BE2C (cell line): ENCODE results near the gene MMP20. TPM values are rescaled to one million over a fixed set of nuclear protein-coding genes. Genes with fewer than 3 reads are reported as not detected.

Experiments
- DNase-seq: peaks from one replicate; pipeline ENCODE4 v3.0.0-alpha.2; 2020
- H3K27me3 ChIP-seq: fragments of 250-450 bp; sonication (Bioruptor Pico); 2 replicates; pipeline ENCODE4 v1.5.1; 2020; ENCODE audit warnings: mild to moderate bottlenecking
- H3K36me3 ChIP-seq: fragments of 250-450 bp; sonication (Bioruptor Pico); 2 replicates; pipeline ENCODE4 v1.5.1; 2020; ENCODE audit warnings: mild to moderate bottlenecking
- H3K4me1 ChIP-seq: fragments of 250-450 bp; sonication (Bioruptor Pico); 2 replicates; pipeline ENCODE4 v1.5.1; 2020
- H3K4me3 ChIP-seq: 2 replicates; pipeline ENCODE4 v1.5.1; 2011; ENCODE audit warnings: low read depth, low read length
- H3K9me3 ChIP-seq: fragments of 250-450 bp; sonication (Bioruptor Pico); 2 replicates; pipeline ENCODE4 v1.5.1; 2020
- CTCF ChIP-seq: IDR thresholded peaks from 2 replicates; pipeline ENCODE4 v1.5.1; 2012; ENCODE audit warnings: mild to moderate bottlenecking, low read depth, low read length
- polyA plus RNA-seq: library from polyadenylated mRNA; unstranded; fragments of >200 nt; gene quantifications from one replicate; pipeline ENCODE4 v1.2.1, GENCODE V29; 2012; ENCODE audit warnings: low read depth, missing spikeins; ENCODE audit not compliant: insufficient read length, insufficient read depth

Gene MMP20
- not detected for polyA plus RNA-seq

DNA sequence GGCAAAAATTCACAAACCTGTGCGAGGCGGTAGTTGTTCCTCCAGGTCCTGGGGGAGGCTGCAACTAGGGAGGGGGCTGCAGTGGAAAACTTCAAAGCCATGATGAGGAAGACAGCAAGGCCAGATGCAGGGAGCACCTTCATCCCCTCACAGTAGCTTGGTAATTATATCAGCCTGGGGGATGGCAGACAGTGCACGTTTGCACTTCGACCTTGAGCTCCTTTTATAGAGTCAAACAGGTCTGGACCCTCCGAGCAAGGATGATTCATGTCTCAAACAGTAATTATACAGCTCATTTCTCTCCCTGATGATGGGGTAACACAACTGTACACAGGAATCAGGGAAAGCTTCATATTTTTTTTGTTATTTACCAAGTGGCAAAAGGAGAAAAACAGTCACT, at the start of gene MMP20:
TSS of gene MMP20 (minus strand) at position 156 of the 400 bp plus-strand sequence. CDS start at position 143, 13 bp downstream.
- no peak for TF ChIP-seq CTCF
- H3K27me3 ChIP-seq, result peaks cover 3% of the 10 kb centered on the region; the same call in 1 of the 2 replicates
- H3K36me3 ChIP-seq, result no peaks in the 10 kb centered on the region
- no peaks in the 10 kb centered on the region for H3K9me3 ChIP-seq
- H3K4me3 ChIP-seq, result no peak within 1 kb of the TSS
- DNase-seq, result no peak
- H3K4me1 ChIP-seq, result no peaks in the 10 kb centered on the region

- Histone ChIP-seq H3K36me3 (no peaks in the 10 kb centered on the region), H3K4me1 (no peaks in the 10 kb centered on the region), H3K4me3 (no peak overlapping the region), H3K9me3 (no peaks in the 10 kb centered on the region), H3K27me3 (no peaks in the 10 kb centered on the region)
- no peak for TF ChIP-seq CTCF
- no peak for DNase-seq
Measured at GRCh38 chr11:102669664-102670063, 44.5 kb upstream of the MMP20 start.

DNA sequence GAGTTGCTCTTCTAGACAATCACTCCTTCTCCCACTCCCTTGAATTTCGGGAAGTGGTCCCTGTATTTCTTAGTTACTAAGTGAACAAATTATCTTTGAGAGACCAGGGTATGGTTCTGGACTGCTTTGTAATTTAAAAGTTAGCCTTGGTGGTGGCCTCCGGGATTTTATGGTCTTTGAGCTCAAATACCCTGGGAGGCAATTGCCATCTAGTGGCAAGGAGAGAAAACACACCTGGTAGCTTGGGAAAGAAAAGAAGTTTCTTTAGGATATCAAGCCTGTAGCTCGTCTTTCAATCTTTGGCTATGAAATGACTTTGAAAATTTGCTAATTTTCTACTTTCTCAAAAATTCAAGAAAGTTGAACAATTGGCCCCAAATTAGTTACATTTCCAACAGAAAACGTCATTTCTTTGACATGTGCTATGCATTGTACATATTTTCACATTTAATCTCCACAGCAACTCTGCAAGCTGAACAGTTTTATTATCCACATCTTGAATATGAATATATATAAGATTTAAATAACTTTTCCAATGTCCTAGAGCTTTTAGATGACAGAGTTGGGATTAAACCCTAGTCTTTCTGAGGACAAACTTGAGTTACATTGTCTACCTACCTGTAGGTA, 41.3 kb upstream of the MMP20 start:
- Histone ChIP-seq H3K36me3 (no peaks in the 10 kb centered on the region), H3K27me3 (no peaks in the 10 kb centered on the region; the same call in 1 of the 2 replicates)
- peak; percentile 30 for DNase-seq

DNA sequence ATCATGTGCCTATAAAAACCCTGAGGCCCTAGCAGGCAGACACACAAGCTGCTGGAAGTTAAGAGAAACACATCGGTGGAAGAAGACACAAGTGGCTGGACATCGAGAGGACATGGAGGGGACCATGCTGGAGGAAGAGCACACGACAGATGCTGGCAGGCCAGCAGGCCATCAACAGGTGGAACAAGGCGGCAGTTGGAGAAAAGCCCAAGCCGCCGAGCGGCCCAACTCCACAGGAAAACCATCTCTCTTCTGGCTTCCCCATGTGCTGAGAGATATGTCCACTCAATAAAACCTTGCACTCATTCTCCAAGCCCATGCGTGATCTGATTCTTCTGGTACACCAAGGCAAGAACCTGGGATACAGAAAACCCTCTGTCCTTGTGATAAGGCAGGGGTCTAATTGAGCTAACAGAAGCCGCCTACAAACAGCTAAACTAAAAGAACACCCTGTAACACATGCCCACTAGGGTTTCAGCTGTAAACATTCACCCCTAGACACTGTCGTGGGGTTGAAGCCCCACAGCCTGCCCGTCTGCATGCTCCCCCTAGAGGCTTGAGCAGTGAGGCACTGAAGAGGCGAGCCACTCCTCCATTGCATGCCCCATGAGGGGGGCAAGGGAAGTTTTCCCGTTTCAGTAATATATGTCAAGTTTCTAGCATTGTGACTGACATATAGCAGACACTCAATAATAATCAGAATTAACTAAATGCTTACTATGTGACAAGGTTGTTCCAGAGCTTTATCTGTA, 39.0 kb upstream of the MMP20 start:
- Histone ChIP-seq H3K9me3 (no peaks in the 10 kb centered on the region), H3K4me1 (no peaks in the 10 kb centered on the region), H3K4me3 (no peak overlapping the region), H3K36me3 (no peaks in the 10 kb centered on the region), H3K27me3 (peaks cover 3% of the 10 kb centered on the region)
- peak; percentile 58 for TF ChIP-seq CTCF
- peak; percentile 42 for DNase-seq

More for the DNA sequence above, 41.3 kb upstream of the MMP20 start:
- Histone ChIP-seq H3K9me3 (no peaks in the 10 kb centered on the region), H3K4me1 (no peaks in the 10 kb centered on the region), H3K4me3 (no peak overlapping the region)
- TF ChIP-seq CTCF, result peak; percentile 90

GRCh38 chr11:102662607-102663006, 37.5 kb upstream of the MMP20 start:
- no peaks in the 10 kb centered on the region for H3K4me1 ChIP-seq
- no peaks in the 10 kb centered on the region for H3K36me3 ChIP-seq
- no peak for TF ChIP-seq CTCF
- peaks cover 6% of the 10 kb centered on the region for H3K27me3 ChIP-seq
- no peak overlapping the region for H3K4me3 ChIP-seq
- no peaks in the 10 kb centered on the region for H3K9me3 ChIP-seq
- no peak for DNase-seq

- H3K9me3 ChIP-seq, result no peaks in the 10 kb centered on the region
- peaks cover 6% of the 10 kb centered on the region for H3K27me3 ChIP-seq
- H3K4me1 ChIP-seq, result no peaks in the 10 kb centered on the region
- no peak for DNase-seq
- TF ChIP-seq CTCF, result no peak
- H3K4me3 ChIP-seq, result no peak overlapping the region
- no peaks in the 10 kb centered on the region for H3K36me3 ChIP-seq
Measured at GRCh38 chr11:102661040-102661439, 35.9 kb upstream of the MMP20 start.
